Gastrocnemius medialis (tissue), 4 donors: ENCODE results near the gene SULF2.

Source experiments
- POLR2A ChIP-seq, 2 donors: fragments of 450-650 bp; IDR thresholded peaks; one replicate each; pipeline ENCODE4 v1.6.1; 2017; ENCODE audit warnings: antibody characterized with exemption in 2 of 2, mild to moderate bottlenecking in 2 of 2, moderate library complexity in 2 of 2
- TF ChIP-seq, protein P1 (sequence below), 5 experiments: fragments of 450-650 bp in 3 of 5; fragments of 200-600 bp in 2 of 5; sonication (generic) in 2 of 5; IDR thresholded peaks in 4 of 5; conservative IDR thresholded peaks in 1 of 5; 1 replicate in 4 of 5; 2 replicates in 1 of 5; pipeline ENCODE4 v1.5.1; 2016 to 2019; ENCODE audit warnings: antibody characterized with exemption in 5 of 5, mild to moderate bottlenecking in 3 of 5, moderate library complexity in 3 of 5

DNA sequence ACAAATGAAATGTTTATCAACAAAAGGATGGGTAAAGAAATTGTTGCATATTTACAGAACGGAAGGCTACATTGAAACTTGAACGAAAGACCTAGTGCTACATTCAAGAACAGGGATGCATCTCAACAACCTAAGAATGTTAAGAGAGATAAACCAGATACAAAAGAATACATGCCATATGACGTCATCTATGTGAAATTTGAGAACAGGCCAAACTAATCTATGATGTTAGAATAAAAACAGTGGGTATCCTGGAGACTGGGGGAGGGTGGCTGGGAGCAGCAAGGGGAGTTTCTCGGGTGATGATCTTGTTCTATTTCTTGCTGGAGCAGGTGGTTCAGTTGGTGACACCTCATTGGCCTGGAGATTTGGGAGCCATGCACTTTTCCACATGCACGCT lies 81.5 kb downstream of the SULF2 start:
- TF ChIP-seq, protein P1, sequence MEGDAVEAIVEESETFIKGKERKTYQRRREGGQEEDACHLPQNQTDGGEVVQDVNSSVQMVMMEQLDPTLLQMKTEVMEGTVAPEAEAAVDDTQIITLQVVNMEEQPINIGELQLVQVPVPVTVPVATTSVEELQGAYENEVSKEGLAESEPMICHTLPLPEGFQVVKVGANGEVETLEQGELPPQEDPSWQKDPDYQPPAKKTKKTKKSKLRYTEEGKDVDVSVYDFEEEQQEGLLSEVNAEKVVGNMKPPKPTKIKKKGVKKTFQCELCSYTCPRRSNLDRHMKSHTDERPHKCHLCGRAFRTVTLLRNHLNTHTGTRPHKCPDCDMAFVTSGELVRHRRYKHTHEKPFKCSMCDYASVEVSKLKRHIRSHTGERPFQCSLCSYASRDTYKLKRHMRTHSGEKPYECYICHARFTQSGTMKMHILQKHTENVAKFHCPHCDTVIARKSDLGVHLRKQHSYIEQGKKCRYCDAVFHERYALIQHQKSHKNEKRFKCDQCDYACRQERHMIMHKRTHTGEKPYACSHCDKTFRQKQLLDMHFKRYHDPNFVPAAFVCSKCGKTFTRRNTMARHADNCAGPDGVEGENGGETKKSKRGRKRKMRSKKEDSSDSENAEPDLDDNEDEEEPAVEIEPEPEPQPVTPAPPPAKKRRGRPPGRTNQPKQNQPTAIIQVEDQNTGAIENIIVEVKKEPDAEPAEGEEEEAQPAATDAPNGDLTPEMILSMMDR (IDR thresholded peaks at IDR 0.05 in 4 of 5, conservative IDR thresholded peaks at IDR 0.05 in 1 of 5), result no peak
- no peak for TF ChIP-seq POLR2A (IDR thresholded peaks at IDR 0.05)
